Measurements from ENCODE around the gene COL4A1. TPM values are rescaled to one million over a fixed set of nuclear protein-coding genes. Genes with fewer than 3 reads are reported as not detected.

Gene COL4A1
- total RNA-seq, 2 experiments from 2014 or later = 0.08 to 0.16 TPM

DNA sequence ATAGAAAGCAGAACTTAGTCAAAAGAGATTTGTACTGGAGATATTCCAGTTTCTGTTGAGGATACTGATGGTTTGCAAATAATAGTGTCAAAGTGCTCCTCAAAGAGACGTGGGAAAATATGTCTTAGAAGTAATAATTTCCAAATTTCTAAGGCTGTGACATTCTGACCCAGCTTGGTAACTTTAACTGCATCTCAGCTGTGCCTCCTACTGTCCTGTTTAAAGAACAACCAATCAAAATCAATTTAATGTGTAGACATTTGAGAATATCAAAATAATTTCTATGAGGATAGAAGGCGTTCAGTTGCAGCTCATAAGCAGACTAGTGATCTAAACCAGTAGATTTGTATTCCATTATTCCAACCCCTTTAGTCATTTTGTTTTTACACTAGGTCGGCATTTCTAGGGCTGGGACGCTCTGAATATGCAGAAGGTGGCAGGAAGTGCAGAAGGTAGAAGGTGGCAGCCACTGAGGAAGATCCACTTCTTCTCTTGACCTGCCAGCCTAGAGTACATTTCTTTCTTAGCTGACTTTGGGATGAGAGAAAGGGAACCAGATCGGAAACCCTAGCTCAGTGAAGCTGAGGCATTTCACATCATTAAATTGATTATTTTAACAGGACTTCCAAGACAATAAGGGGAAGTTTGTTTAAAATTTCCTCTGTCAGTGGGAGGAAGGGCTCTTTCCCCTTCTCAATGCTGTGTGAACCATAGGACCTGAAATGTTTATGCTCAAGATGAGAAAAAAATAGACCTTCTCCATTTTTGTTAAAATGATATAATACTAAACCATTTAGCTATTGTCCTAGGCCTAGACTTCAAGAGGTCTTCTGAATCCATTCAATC is 67.5 kb downstream of the COL4A1 start:
- ATAC-seq (ENCODE audit: poor library complexity) = no peak
- POLR2A ChIA-PET = no interaction called here
- no peaks in the 10 kb centered on the region for H3K4me1 ChIP-seq (ENCODE audit: insufficient read depth, low read length)
- no peak overlapping the region for H3K27ac ChIP-seq (ENCODE audit: low read depth in 1 of 2, low read length in 2 of 2)
- Mint-ChIP-seq H3K4me3 (no peak overlapping the region), H3K27ac (no peak overlapping the region), H3K27me3 (peaks cover 38% of the 10 kb centered on the region), H3K36me3 (ENCODE audit: low read depth) (no peaks in the 10 kb centered on the region), H3K4me1 (ENCODE audit: low read depth) (no peaks in the 10 kb centered on the region), H3K9me3 (no peaks in the 10 kb centered on the region)
- TF ChIP-seq, protein P1, sequence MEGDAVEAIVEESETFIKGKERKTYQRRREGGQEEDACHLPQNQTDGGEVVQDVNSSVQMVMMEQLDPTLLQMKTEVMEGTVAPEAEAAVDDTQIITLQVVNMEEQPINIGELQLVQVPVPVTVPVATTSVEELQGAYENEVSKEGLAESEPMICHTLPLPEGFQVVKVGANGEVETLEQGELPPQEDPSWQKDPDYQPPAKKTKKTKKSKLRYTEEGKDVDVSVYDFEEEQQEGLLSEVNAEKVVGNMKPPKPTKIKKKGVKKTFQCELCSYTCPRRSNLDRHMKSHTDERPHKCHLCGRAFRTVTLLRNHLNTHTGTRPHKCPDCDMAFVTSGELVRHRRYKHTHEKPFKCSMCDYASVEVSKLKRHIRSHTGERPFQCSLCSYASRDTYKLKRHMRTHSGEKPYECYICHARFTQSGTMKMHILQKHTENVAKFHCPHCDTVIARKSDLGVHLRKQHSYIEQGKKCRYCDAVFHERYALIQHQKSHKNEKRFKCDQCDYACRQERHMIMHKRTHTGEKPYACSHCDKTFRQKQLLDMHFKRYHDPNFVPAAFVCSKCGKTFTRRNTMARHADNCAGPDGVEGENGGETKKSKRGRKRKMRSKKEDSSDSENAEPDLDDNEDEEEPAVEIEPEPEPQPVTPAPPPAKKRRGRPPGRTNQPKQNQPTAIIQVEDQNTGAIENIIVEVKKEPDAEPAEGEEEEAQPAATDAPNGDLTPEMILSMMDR (IDR thresholded peaks at IDR 0.05) = no peak
- H3K9me3 ChIP-seq (ENCODE audit: control insufficient read depth in 1 of 2, insufficient read depth in 1 of 2, low read length in 2 of 2) = no peaks in the 10 kb centered on the region
- no peak overlapping the region for H3K4me3 ChIP-seq (ENCODE audit: low read length)
- intact Hi-C loops (cut with DNase I, micrococcal nuclease) = no loop called here
- DNase-seq = no peak
- H3K36me3 ChIP-seq (ENCODE audit: insufficient read depth, low read length) = no peaks in the 10 kb centered on the region
- peaks cover 11 to 15% of the 10 kb centered on the region in 2 experiments for H3K27me3 ChIP-seq (ENCODE audit: control insufficient read depth in 1 of 2, insufficient read depth in 2 of 2, low read length in 2 of 2)
- CTCF ChIA-PET = no interaction called here

DNA sequence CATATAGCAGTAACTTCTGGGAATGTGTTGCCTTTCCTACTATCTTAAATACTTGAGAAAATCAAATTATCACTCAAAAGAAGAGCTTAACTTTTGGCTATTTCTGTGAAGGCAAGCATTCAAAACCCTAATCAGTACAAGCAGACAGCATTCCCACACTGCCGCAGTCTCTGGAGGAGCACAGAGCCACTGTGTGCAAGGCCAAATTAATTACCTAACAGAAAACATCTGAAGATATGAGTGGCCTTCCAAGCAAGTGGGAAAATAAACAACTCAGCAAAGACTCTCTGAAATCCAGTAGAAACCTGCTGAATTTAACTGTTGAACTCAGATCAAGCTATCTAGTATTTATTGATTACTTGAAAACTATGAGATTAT is 68.2 kb downstream of the COL4A1 start:
- H3K27ac ChIP-seq (ENCODE audit: low read depth in 1 of 2, low read length in 2 of 2) = no peak overlapping the region
- H3K27me3 ChIP-seq (ENCODE audit: control insufficient read depth in 1 of 2, insufficient read depth in 2 of 2, low read length in 2 of 2) = peaks cover 11 to 16% of the 10 kb centered on the region in 2 experiments
- Mint-ChIP-seq H3K4me1 (ENCODE audit: low read depth) (no peaks in the 10 kb centered on the region), H3K4me3 (no peak overlapping the region), H3K27ac (no peak overlapping the region), H3K36me3 (ENCODE audit: low read depth) (no peaks in the 10 kb centered on the region), H3K9me3 (no peaks in the 10 kb centered on the region), H3K27me3 (peaks cover 39% of the 10 kb centered on the region)
- no peak for ATAC-seq (ENCODE audit: poor library complexity)
- DNase-seq = no peak
- ChIA-PET POLR2A (no interaction called here), CTCF (no interaction called here)
- intact Hi-C loops (cut with DNase I, micrococcal nuclease) = no loop called here
- H3K36me3 ChIP-seq (ENCODE audit: insufficient read depth, low read length) = no peaks in the 10 kb centered on the region
- no peak overlapping the region for H3K4me3 ChIP-seq (ENCODE audit: low read length)
- H3K4me1 ChIP-seq (ENCODE audit: insufficient read depth, low read length) = no peaks in the 10 kb centered on the region
- no peaks in the 10 kb centered on the region for H3K9me3 ChIP-seq (ENCODE audit: control insufficient read depth in 1 of 2, insufficient read depth in 1 of 2, low read length in 2 of 2)
- TF ChIP-seq, protein P1 (IDR thresholded peaks at IDR 0.05) = no peak

DNA sequence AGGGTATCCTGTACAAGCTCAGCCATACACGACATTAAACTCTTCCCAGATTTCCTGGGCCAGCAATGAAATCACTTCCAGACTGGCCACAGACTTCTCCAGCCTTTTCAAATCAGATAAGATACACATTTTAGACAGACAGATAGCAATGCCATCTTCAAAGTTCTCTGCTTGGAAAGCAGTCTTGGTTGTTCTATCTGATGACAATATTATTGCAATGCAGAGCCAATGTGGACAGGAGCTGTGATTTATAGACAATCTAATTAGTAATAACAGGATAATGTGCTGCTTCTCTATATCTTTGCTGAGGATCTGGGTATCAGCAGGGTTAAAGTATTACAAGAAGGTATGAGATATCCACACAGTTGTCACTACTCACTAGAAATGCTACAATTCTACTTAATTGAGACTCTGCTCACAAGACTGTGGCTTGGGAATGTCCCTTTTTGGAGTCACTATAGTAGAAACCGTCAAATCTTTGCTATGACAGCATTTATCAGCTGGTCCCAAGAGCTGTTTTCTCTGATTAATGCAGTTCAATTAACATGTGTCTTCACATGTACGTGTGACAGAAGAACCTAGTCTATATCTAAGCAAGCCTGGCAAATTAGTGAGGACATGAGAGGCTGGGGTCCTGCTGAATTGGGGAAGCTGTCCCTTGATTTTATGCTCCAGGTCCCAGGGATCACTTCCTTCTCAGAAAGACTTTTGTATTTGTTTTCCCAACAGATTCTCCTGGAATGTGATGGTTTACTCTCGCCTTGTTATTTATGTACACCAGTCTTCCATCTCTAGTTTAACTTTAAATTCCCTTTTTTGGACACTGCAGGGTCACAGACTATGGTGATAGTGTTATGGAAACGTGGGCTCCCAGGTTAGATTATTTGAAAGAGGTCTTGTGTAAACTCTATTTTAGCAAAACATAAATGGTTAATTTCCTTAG is 68.8 kb downstream of the COL4A1 start:
- no peak for DNase-seq
- Histone ChIP-seq H3K36me3 (ENCODE audit: insufficient read depth, low read length) (no peaks in the 10 kb centered on the region), H3K4me1 (ENCODE audit: insufficient read depth, low read length) (no peaks in the 10 kb centered on the region), H3K4me3 (ENCODE audit: low read length) (no peak overlapping the region), H3K27me3 (ENCODE audit: control insufficient read depth in 1 of 2, insufficient read depth in 2 of 2, low read length in 2 of 2) (peaks cover 11 to 19% of the 10 kb centered on the region in 2 experiments), H3K27ac (ENCODE audit: low read depth in 1 of 2, low read length in 2 of 2) (no peak overlapping the region), H3K9me3 (ENCODE audit: control insufficient read depth in 1 of 2, insufficient read depth in 1 of 2, low read length in 2 of 2) (no peaks in the 10 kb centered on the region)
- Mint-ChIP-seq H3K4me1 (ENCODE audit: low read depth) (no peaks in the 10 kb centered on the region), H3K4me3 (no peak overlapping the region), H3K27me3 (peaks cover 46% of the 10 kb centered on the region), H3K36me3 (ENCODE audit: low read depth) (no peaks in the 10 kb centered on the region), H3K27ac (no peak overlapping the region), H3K9me3 (no peaks in the 10 kb centered on the region)
- ChIA-PET POLR2A (no interaction called here), CTCF (no interaction called here)
- no peak for ATAC-seq (ENCODE audit: poor library complexity)
- intact Hi-C loops (cut with DNase I, micrococcal nuclease) = no loop called here
- TF ChIP-seq, protein P1 (IDR thresholded peaks at IDR 0.05) = no peak

Measured in CD4-positive, alpha-beta T cell (primary cell).